Caco-2 (cell line): Measurements from ENCODE around the gene ASPHD1. TPM values are rescaled to one million over a fixed set of nuclear protein-coding genes. Genes with fewer than 3 reads are reported as not detected.
A peak's percentile ranks its signal among the peaks of the same experiment; 100 is the strongest.

Experiments used
- Bru-seq: library from RNA; stranded (reverse); fragments of 400-500 nt; gene quantifications from one replicate; lab custom pipeline; 2021; lab: Mats Ljungman, UMichigan
- BruChase-seq, 2 experiments: library from RNA; stranded (reverse); fragments of 400-500 nt; gene quantifications; one replicate each; lab custom pipeline; 2021; lab: Mats Ljungman, UMichigan
- BruUV-seq: library from RNA; stranded (reverse); fragments of 400-500 nt; replicated peaks from 2 replicates; lab custom pipeline; 2021; lab: Mats Ljungman, UMichigan
- CTCF ChIA-PET: fragments of 300-600 bp; sonication (Branson Sonifier 250); formaldehyde crosslinking; loops from one replicate; lab custom pipeline; 2022; ENCODE audit warnings: antibody characterized with exemption; lab: Charles Lee
- POLR2A ChIA-PET: fragments of 300-600 bp; sonication (Branson Sonifier 250); formaldehyde crosslinking; loops from one replicate; lab custom pipeline; 2022; ENCODE audit warnings: antibody characterized with exemption; lab: Charles Lee
- DNase-seq, 2 experiments: peaks; one replicate each; pipeline versions ENCODE4 v3.0.0 to v3.0.0-alpha.2; 2020 to 2022
- H3K27me3 ChIP-seq: replicated peaks from 2 replicates; pipeline ENCODE4 v1.6.0; 2011; ENCODE audit warnings: low read length; ENCODE audit not compliant: control insufficient read depth, insufficient read depth
- H3K36me3 ChIP-seq: 2 replicates; pipeline ENCODE4 v1.5.1; 2011; ENCODE audit warnings: low read length; ENCODE audit not compliant: control insufficient read depth, insufficient read depth
- H3K4me1 ChIP-seq: fragments of 250-450 bp; sonication (Bioruptor Pico); 2 replicates; pipeline ENCODE4 v1.5.1; 2020; ENCODE audit warnings: mild to moderate bottlenecking
- H3K4me3 ChIP-seq: 2 replicates; pipeline ENCODE4 v1.5.1; 2011; ENCODE audit warnings: low read depth, mild to moderate bottlenecking, control low read depth, low read length
- H3K9me3 ChIP-seq: fragments of 250-450 bp; sonication (Bioruptor Pico); 2 replicates; pipeline ENCODE4 v1.5.1; 2020; ENCODE audit warnings: mild to moderate bottlenecking, moderate library complexity
- H3K27ac Mint-ChIP-seq: one replicate; pipeline ENCODE4 v1.8.0; 2022; ENCODE audit warnings: mixed read lengths; ENCODE audit not compliant: unreplicated experiment
- H3K27me3 Mint-ChIP-seq: one replicate; pipeline ENCODE4 v1.8.0; 2022; ENCODE audit warnings: mixed read lengths; ENCODE audit not compliant: insufficient read depth, unreplicated experiment
- H3K36me3 Mint-ChIP-seq: one replicate; pipeline ENCODE4 v1.8.0; 2022; ENCODE audit warnings: mild to moderate bottlenecking, mixed read lengths; ENCODE audit not compliant: insufficient read depth, unreplicated experiment
- H3K4me1 Mint-ChIP-seq: one replicate; pipeline ENCODE4 v1.8.0; 2022; ENCODE audit warnings: low read depth, mixed read lengths; ENCODE audit not compliant: unreplicated experiment
- H3K4me3 Mint-ChIP-seq: one replicate; pipeline ENCODE4 v1.8.0; 2022; ENCODE audit warnings: mild to moderate bottlenecking, moderate library complexity, mixed read lengths; ENCODE audit not compliant: unreplicated experiment
- H3K9me3 Mint-ChIP-seq: one replicate; pipeline ENCODE4 v1.8.0; 2022; ENCODE audit warnings: mixed read lengths; ENCODE audit not compliant: unreplicated experiment
- intact Hi-C: fragments of 100-400 bp; cut with micrococcal nuclease; formaldehyde crosslinking; loops from one replicate; pipeline ENCODE4 v1.10.0; 2022; ENCODE audit not compliant: unreplicated experiment
- long read RNA-seq: library from polyadenylated mRNA; stranded (forward); transcript quantifications from one replicate; pipeline ENCODE4 v2.0.0, GENCODE V29; 2022
- total RNA-seq: library from RNA; stranded (reverse); gene quantifications from 2 replicates; pipeline ENCODE4 v1.2.3, GENCODE V29; 2022
- TF ChIP-seq, protein P1 (sequence below), 2 experiments: fragments of 200-600 bp in 1 of 2; IDR thresholded peaks; 1 replicate in 1 of 2; 2 replicates in 1 of 2; pipeline versions ENCODE4 v1.5.1 to v1.8.0; 2011 to 2022; ENCODE audit warnings: antibody characterized with exemption in 1 of 2, control low read depth in 1 of 2, inconsistent platforms in 1 of 2, low read depth in 1 of 2, low read length in 1 of 2, mild to moderate bottlenecking in 1 of 2, moderate library complexity in 1 of 2; ENCODE audit not compliant: insufficient read depth in 1 of 2, severe bottlenecking in 1 of 2, unreplicated experiment in 1 of 2

ASPHD1 gene, protein sequence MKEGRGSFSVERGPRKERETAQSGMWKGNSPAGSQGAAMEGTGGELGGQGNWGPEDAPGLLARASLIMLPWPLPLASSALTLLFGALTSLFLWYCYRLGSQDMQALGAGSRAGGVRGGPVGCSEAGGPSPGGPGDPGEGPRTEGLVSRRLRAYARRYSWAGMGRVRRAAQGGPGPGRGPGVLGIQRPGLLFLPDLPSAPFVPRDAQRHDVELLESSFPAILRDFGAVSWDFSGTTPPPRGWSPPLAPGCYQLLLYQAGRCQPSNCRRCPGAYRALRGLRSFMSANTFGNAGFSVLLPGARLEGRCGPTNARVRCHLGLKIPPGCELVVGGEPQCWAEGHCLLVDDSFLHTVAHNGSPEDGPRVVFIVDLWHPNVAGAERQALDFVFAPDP
- total RNA-seq, result 13.2 and 14.7 TPM in 2 replicates
- percentile 53 among the genes with signal in this experiment for Bru-seq, nascent RNA
- percentile 62 among the genes with signal in this experiment for BruChase-seq, experiment 1, labeled RNA remaining after a 2-hour chase
- BruChase-seq, experiment 2, labeled RNA remaining after a 6-hour chase, result percentile 64 among the genes with signal in this experiment
- long read RNA-seq, partial matches to known transcripts, result 1 of 8 reads
- long read RNA-seq, other reads (novel, unspliced or antisense), result 3 of 8 reads

DNA sequence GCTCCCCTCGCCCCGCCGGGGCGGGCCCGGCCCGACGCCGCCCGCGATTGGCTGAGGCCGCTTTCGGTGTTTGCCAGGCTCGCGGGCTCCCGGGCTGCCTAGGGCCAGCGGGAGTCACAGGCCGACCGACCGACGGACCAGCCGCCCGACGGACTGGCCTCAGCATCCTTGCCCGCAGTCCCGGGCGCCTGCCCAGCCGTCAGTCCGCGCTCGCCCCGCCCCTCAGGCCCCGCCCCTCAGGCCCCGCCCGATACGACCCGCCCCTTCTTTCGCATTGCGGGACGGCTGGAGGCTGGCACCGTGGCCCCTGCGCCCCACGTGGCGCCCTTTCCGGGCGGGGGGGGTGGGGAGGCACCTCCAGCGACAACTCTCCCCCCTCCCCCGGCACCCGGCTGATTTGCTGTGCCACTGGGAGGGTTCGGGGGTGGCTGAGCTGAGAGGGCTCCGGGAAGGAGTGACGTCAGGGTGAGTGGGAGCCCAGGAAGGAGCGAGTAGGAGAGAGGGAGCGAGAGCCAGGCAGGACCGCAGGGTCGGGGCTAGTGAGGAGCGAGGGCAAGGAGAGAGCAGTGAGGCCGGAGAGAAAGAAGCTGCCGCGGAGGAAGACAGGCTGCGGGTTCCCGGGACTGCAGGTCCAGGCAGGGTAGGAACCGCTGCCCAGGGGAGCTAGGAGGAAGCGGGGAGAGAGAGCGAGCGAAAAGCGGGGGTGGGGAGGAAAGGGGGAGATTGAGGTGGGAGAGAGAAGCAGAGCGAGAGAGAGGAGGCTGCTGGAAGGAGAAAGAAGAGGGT, at the start of gene ASPHD1:
ASPHD1 (plus strand) TSS at position 387 of the 786 bp plus-strand sequence. CDS start 484 bp downstream, outside the sequence.
- no peaks in the 10 kb centered on the region for H3K9me3 Mint-ChIP-seq
- H3K4me1 Mint-ChIP-seq, result peaks cover 22% of the 10 kb centered on the region
- intact Hi-C loops, result loop anchor here (5.0 kb wide), 1 partner anchor 83 kb away; the partner anchor contains the start of gene PAGR1
- no peaks in the 10 kb centered on the region; the same call in 1 of the 2 replicates for H3K36me3 ChIP-seq
- H3K27me3 ChIP-seq, result no peaks in the 10 kb centered on the region
- peaks cover 22% of the 10 kb centered on the region; the same call in 1 of the 2 replicates for H3K4me1 ChIP-seq
- H3K27me3 Mint-ChIP-seq, result no peaks in the 10 kb centered on the region
- CTCF ChIA-PET, result interaction anchor here (0.6 to 2.4 kb wide), 10 partner anchors 26 to 201 kb away, joined by 3 to 9 read pairs (median 4); partner anchors contain the start of genes KCTD13, TAOK2 and TMEM219
- TF ChIP-seq, protein P1, sequence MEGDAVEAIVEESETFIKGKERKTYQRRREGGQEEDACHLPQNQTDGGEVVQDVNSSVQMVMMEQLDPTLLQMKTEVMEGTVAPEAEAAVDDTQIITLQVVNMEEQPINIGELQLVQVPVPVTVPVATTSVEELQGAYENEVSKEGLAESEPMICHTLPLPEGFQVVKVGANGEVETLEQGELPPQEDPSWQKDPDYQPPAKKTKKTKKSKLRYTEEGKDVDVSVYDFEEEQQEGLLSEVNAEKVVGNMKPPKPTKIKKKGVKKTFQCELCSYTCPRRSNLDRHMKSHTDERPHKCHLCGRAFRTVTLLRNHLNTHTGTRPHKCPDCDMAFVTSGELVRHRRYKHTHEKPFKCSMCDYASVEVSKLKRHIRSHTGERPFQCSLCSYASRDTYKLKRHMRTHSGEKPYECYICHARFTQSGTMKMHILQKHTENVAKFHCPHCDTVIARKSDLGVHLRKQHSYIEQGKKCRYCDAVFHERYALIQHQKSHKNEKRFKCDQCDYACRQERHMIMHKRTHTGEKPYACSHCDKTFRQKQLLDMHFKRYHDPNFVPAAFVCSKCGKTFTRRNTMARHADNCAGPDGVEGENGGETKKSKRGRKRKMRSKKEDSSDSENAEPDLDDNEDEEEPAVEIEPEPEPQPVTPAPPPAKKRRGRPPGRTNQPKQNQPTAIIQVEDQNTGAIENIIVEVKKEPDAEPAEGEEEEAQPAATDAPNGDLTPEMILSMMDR (IDR thresholded peaks at IDR 0.05; ENCODE audit: insufficient read depth in 1 of 2, low read depth in 1 of 2, low read length in 1 of 2, severe bottlenecking in 1 of 2, unreplicated experiment in 1 of 2), result no peak
- H3K4me3 ChIP-seq, result peak within 1 kb of the TSS; percentile 66
- POLR2A ChIA-PET, result interaction anchor here (0.5 to 2.1 kb wide), 5 partner anchors 26 to 80 kb away, joined by 4 to 18 read pairs (median 9); partner anchors contain the start of genes KCTD13 and TAOK2
- no TSS peak for BruUV-seq
- peak within 1 kb of the TSS; percentile 88 for H3K27ac Mint-ChIP-seq
- H3K36me3 Mint-ChIP-seq, result peaks cover 6% of the 10 kb centered on the region
- H3K4me3 Mint-ChIP-seq, result peak within 1 kb of the TSS; percentile 93
- H3K9me3 ChIP-seq, result no peaks in the 10 kb centered on the region
- DNase-seq, result peak; percentile 73 to 83

DNA sequence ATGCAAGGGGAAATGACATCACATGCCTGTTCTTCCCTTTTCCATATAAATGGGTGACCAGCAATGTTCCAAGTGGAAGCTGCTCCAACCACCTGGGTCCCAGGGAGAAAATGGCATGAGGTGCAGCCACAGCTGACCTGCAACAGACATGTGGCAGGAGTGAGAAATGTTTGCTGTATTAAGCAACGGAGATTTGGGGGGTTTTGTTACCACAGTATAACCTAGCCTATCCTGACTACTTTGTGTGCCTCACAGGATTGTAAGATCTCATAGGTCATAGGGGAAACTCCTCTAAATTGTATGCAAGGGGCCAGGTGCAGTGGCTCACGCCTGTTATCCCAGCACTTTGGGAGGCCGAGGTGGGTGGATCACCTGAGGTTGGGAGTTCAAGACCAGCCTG, 49.3 kb upstream of the ASPHD1 start:
- peaks cover 6% of the 10 kb centered on the region for H3K4me1 Mint-ChIP-seq
- H3K27me3 Mint-ChIP-seq, result no peaks in the 10 kb centered on the region
- intact Hi-C loops, result no loop called here
- no peaks in the 10 kb centered on the region for H3K9me3 Mint-ChIP-seq
- no peak overlapping the region for H3K27ac Mint-ChIP-seq
- POLR2A ChIA-PET, result interaction anchor here (0.6 kb wide), 1 partner anchor 925 kb away, joined by 3 read pairs; no protein-coding TSS in a partner anchor
- Histone ChIP-seq H3K9me3 (no peaks in the 10 kb centered on the region), H3K36me3 (0 out of 2 replicates have a peak, but pooled peaks cover 3% of the 10 kb centered on the region), H3K4me3 (no peak overlapping the region), H3K4me1 (peaks cover 7% of the 10 kb centered on the region; the same call in 1 of the 2 replicates), H3K27me3 (no peaks in the 10 kb centered on the region)
- no peak overlapping the region for H3K4me3 Mint-ChIP-seq
- no peak for DNase-seq
- CTCF ChIA-PET, result interaction anchor here (0.7 kb wide), 1 partner anchor 506 kb away, joined by 4 read pairs; no protein-coding TSS in a partner anchor
- TF ChIP-seq, protein P1 (IDR thresholded peaks at IDR 0.05; ENCODE audit: insufficient read depth in 1 of 2, low read depth in 1 of 2, low read length in 1 of 2, severe bottlenecking in 1 of 2, unreplicated experiment in 1 of 2), result no peak
- BruUV-seq, result no TSS peak
- peaks cover 17% of the 10 kb centered on the region for H3K36me3 Mint-ChIP-seq
